ENCODE measurements around the gene PPARG. TPM values are rescaled to one million over a fixed set of nuclear protein-coding genes. Genes with fewer than 3 reads are reported as not detected.

PPARG gene
- total RNA-seq, 1 experiment from 2014 or later, result not detected

GRCh38 chr3:12345584-12346494 is 57.0 kb downstream of the PPARG start:
- no peaks in the 10 kb centered on the region for H3K36me3 ChIP-seq (ENCODE audit: insufficient read depth, low read length)
- no peak overlapping the region for H3K27ac ChIP-seq (ENCODE audit: low read length)
- H3K4me2 ChIP-seq (ENCODE audit: low read depth, low read length, poor library complexity, severe bottlenecking), result no peak overlapping the region
- no peak for DNase-seq
- no peak overlapping the region for H3K9ac ChIP-seq (ENCODE audit: low read length)
- no peak overlapping the region for H2AFZ ChIP-seq (ENCODE audit: low read length)
- no peak overlapping the region for H3K4me3 ChIP-seq (ENCODE audit: low read length)
- H3K4me1 ChIP-seq (ENCODE audit: low read length), result no peaks in the 10 kb centered on the region
- no peaks in the 10 kb centered on the region for H3K9me2 ChIP-seq (replicated peaks; ENCODE audit: insufficient read depth, low read length)
- no peaks in the 10 kb centered on the region for H4K20me1 ChIP-seq (ENCODE audit: insufficient read depth, low read depth, low read length)
- H3K27me3 ChIP-seq (ENCODE audit: low read length), result no peaks in the 10 kb centered on the region
- H3K79me2 ChIP-seq (ENCODE audit: low read length), result no peaks in the 10 kb centered on the region
- H3K9me3 ChIP-seq (ENCODE audit: low read length), result no peaks in the 10 kb centered on the region

DNA sequence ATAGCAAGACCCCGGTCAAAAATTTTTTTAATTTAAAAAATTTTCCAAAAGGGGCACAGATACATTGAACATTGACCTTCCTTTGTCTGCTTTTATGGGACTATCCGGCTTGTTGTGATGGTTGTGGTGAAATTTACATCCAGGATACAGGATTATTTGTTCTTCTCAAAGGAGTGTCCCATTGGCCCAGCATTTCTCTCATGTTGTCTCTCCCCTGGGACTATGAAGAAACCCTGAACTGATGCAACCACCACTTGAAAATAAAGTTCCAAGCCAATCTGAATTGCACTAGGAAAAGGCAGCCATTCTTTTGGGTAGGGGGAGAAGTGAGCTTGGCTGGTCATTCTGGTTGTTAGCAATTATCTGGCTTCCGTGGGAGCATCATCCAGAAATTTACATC is 58.4 kb downstream of the PPARG start:
- H3K27me3 ChIP-seq (ENCODE audit: low read length), result no peaks in the 10 kb centered on the region
- no peaks in the 10 kb centered on the region for H3K36me3 ChIP-seq (ENCODE audit: insufficient read depth, low read length)
- no peaks in the 10 kb centered on the region for H3K4me1 ChIP-seq (ENCODE audit: low read length)
- H3K4me2 ChIP-seq (ENCODE audit: low read depth, low read length, poor library complexity, severe bottlenecking), result no peak overlapping the region
- no peaks in the 10 kb centered on the region for H4K20me1 ChIP-seq (ENCODE audit: insufficient read depth, low read depth, low read length)
- no peak overlapping the region for H3K4me3 ChIP-seq (ENCODE audit: low read length)
- no peaks in the 10 kb centered on the region for H3K9me2 ChIP-seq (replicated peaks; ENCODE audit: insufficient read depth, low read length)
- H3K27ac ChIP-seq (ENCODE audit: low read length), result no peak overlapping the region
- H2AFZ ChIP-seq (ENCODE audit: low read length), result no peak overlapping the region
- no peak for DNase-seq
- H3K9me3 ChIP-seq (ENCODE audit: low read length), result no peaks in the 10 kb centered on the region
- H3K79me2 ChIP-seq (ENCODE audit: low read length), result no peaks in the 10 kb centered on the region
- no peak overlapping the region for H3K9ac ChIP-seq (ENCODE audit: low read length)

GRCh38 chr3:12349895-12350811 is 61.3 kb downstream of the PPARG start:
- H3K27ac ChIP-seq (ENCODE audit: low read length), result no peak overlapping the region
- H2AFZ ChIP-seq (ENCODE audit: low read length), result no peak overlapping the region
- no peaks in the 10 kb centered on the region for H3K9me3 ChIP-seq (ENCODE audit: low read length)
- H3K27me3 ChIP-seq (ENCODE audit: low read length), result no peaks in the 10 kb centered on the region
- H3K36me3 ChIP-seq (ENCODE audit: insufficient read depth, low read length), result no peaks in the 10 kb centered on the region
- no peaks in the 10 kb centered on the region for H3K9me2 ChIP-seq (replicated peaks; ENCODE audit: insufficient read depth, low read length)
- H3K4me2 ChIP-seq (ENCODE audit: low read depth, low read length, poor library complexity, severe bottlenecking), result no peak overlapping the region
- H3K4me3 ChIP-seq (ENCODE audit: low read length), result no peak overlapping the region
- H3K4me1 ChIP-seq (ENCODE audit: low read length), result no peaks in the 10 kb centered on the region
- DNase-seq, result no peak
- H4K20me1 ChIP-seq (ENCODE audit: insufficient read depth, low read depth, low read length), result no peaks in the 10 kb centered on the region
- no peak overlapping the region for H3K9ac ChIP-seq (ENCODE audit: low read length)
- no peaks in the 10 kb centered on the region for H3K79me2 ChIP-seq (ENCODE audit: low read length)

DNA sequence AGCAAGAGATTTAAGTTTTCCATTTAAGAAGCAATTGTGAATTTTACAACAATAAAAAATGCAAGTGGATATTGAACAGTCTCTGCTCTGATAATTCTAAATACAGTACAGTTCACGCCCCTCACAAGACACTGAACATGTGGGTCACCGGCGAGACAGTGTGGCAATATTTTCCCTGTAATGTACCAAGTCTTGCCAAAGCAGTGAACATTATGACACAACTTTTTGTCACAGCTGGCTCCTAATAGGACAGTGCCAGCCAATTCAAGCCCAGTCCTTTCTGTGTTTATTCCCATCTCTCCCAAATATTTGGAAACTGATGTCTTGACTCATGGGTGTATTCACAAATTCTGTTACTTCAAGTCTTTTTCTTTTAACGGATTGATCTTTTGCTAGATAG is 62.3 kb downstream of the PPARG start:
- no peak overlapping the region for H2AFZ ChIP-seq (ENCODE audit: low read length)
- H4K20me1 ChIP-seq (ENCODE audit: insufficient read depth, low read depth, low read length), result no peaks in the 10 kb centered on the region
- H3K36me3 ChIP-seq (ENCODE audit: insufficient read depth, low read length), result no peaks in the 10 kb centered on the region
- H3K27ac ChIP-seq (ENCODE audit: low read length), result no peak overlapping the region
- no peaks in the 10 kb centered on the region for H3K9me3 ChIP-seq (ENCODE audit: low read length)
- no peaks in the 10 kb centered on the region for H3K79me2 ChIP-seq (ENCODE audit: low read length)
- H3K4me2 ChIP-seq (ENCODE audit: low read depth, low read length, poor library complexity, severe bottlenecking), result no peak overlapping the region
- no peak overlapping the region for H3K9ac ChIP-seq (ENCODE audit: low read length)
- H3K9me2 ChIP-seq (replicated peaks; ENCODE audit: insufficient read depth, low read length), result no peaks in the 10 kb centered on the region
- no peaks in the 10 kb centered on the region for H3K4me1 ChIP-seq (ENCODE audit: low read length)
- no peak overlapping the region for H3K4me3 ChIP-seq (ENCODE audit: low read length)
- H3K27me3 ChIP-seq (ENCODE audit: low read length), result no peaks in the 10 kb centered on the region
- no peak for DNase-seq

GRCh38 chr3:12352253-12352652 is 63.4 kb downstream of the PPARG start:
- Histone ChIP-seq H3K79me2 (ENCODE audit: low read length) (no peaks in the 10 kb centered on the region), H3K4me1 (ENCODE audit: low read length) (no peaks in the 10 kb centered on the region), H4K20me1 (ENCODE audit: insufficient read depth, low read depth, low read length) (no peaks in the 10 kb centered on the region), H3K9me3 (ENCODE audit: low read length) (no peaks in the 10 kb centered on the region), H3K9me2 (replicated peaks; ENCODE audit: insufficient read depth, low read length) (no peaks in the 10 kb centered on the region), H3K27me3 (ENCODE audit: low read length) (no peaks in the 10 kb centered on the region), H3K27ac (ENCODE audit: low read length) (no peak overlapping the region), H3K9ac (ENCODE audit: low read length) (no peak overlapping the region), H3K4me3 (ENCODE audit: low read length) (no peak overlapping the region), H3K36me3 (ENCODE audit: insufficient read depth, low read length) (no peaks in the 10 kb centered on the region), H3K4me2 (ENCODE audit: low read depth, low read length, poor library complexity, severe bottlenecking) (no peak overlapping the region), H2AFZ (ENCODE audit: low read length) (no peak overlapping the region)
- DNase-seq, result no peak

DNA sequence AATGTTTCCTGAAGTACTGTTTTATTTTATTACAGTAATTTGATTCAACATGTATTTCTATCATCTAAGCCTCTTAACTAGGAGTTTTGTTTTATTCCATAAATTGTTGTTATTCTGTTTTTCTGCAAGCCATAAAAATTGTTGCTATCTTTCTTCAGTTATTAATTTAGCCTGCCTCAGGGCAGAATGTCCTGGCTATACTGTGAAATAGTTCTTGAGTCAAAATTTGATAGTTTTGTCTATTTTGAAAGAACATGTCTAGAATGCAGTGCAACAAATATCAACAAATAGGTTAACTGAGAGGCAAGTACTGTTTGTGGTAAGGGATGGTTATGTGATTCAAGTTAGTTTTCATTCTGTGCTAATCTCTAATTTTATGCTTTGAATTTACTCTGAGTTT is 63.9 kb downstream of the PPARG start:
- H3K79me2 ChIP-seq (ENCODE audit: low read length), result no peaks in the 10 kb centered on the region
- DNase-seq, result no peak
- H3K27ac ChIP-seq (ENCODE audit: low read length), result no peak overlapping the region
- no peaks in the 10 kb centered on the region for H3K36me3 ChIP-seq (ENCODE audit: insufficient read depth, low read length)
- no peaks in the 10 kb centered on the region for H3K9me3 ChIP-seq (ENCODE audit: low read length)
- no peak overlapping the region for H3K9ac ChIP-seq (ENCODE audit: low read length)
- no peaks in the 10 kb centered on the region for H3K9me2 ChIP-seq (replicated peaks; ENCODE audit: insufficient read depth, low read length)
- H2AFZ ChIP-seq (ENCODE audit: low read length), result no peak overlapping the region
- H3K4me1 ChIP-seq (ENCODE audit: low read length), result no peaks in the 10 kb centered on the region
- H4K20me1 ChIP-seq (ENCODE audit: insufficient read depth, low read depth, low read length), result no peaks in the 10 kb centered on the region
- H3K4me2 ChIP-seq (ENCODE audit: low read depth, low read length, poor library complexity, severe bottlenecking), result no peak overlapping the region
- no peak overlapping the region for H3K4me3 ChIP-seq (ENCODE audit: low read length)
- no peaks in the 10 kb centered on the region for H3K27me3 ChIP-seq (ENCODE audit: low read length)

DNA sequence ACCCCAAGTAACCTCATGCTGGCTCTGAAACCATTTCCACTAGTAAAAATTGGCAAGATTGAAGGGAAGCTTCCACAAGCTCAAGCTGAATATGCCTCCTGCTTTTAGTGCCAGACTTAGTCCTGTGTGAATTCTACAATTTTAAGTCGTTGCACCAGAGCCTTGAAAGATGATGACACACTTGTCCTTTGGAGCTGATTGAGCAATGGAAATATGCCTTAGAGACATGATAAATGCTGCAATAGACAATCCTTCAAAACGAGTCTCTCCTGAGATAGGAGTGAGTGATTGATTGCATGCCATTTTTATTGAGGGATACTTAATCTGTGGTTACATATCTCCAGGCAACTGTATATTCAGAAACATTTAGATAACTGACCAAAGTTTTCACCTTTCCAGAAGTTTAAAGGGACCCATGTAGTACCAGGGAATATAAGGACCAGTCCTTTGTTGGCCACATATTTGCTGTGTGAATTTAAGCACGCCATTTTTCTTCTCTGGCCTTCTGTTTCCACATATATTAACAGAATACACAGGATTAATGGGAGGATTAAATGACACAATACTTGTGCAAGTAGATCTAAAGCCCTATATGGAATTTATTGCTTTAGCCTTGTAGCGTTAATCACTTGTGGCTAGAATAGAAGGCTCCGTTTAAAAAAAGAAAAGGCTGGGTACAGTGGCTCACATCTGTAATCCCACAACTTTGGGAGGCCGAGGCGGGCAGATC is 65.1 kb downstream of the PPARG start:
- Histone ChIP-seq H4K20me1 (ENCODE audit: insufficient read depth, low read depth, low read length) (no peaks in the 10 kb centered on the region), H3K27ac (ENCODE audit: low read length) (no peak overlapping the region), H3K9me3 (ENCODE audit: low read length) (no peaks in the 10 kb centered on the region), H3K9ac (ENCODE audit: low read length) (no peak overlapping the region), H3K27me3 (ENCODE audit: low read length) (no peaks in the 10 kb centered on the region), H3K36me3 (ENCODE audit: insufficient read depth, low read length) (no peaks in the 10 kb centered on the region), H2AFZ (ENCODE audit: low read length) (no peak overlapping the region), H3K9me2 (replicated peaks; ENCODE audit: insufficient read depth, low read length) (no peaks in the 10 kb centered on the region), H3K4me2 (ENCODE audit: low read depth, low read length, poor library complexity, severe bottlenecking) (no peak overlapping the region), H3K79me2 (ENCODE audit: low read length) (no peaks in the 10 kb centered on the region), H3K4me1 (ENCODE audit: low read length) (no peaks in the 10 kb centered on the region), H3K4me3 (ENCODE audit: low read length) (no peak overlapping the region)
- DNase-seq, result no peak

DNA sequence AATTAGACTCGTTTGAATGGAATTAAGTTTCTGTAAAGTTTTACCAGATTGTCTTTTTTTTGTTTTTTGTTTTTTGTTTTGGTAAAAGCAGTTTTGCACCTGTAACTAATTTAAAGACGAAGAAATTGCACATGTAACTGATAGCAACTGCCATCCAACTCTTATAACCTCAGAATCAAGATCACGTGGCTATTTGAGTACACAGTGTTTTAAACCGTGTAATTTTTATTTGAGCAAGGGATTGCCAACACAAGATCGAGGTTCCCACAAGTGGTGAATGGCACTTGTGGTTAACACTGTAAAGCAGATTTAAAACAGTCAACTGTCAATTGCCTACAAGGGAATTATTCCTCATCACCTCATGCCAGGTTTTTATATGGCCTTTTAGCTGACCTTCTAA is 67.3 kb downstream of the PPARG start:
- H3K27me3 ChIP-seq (ENCODE audit: low read length), result no peaks in the 10 kb centered on the region
- no peaks in the 10 kb centered on the region for H4K20me1 ChIP-seq (ENCODE audit: insufficient read depth, low read depth, low read length)
- no peak overlapping the region for H3K27ac ChIP-seq (ENCODE audit: low read length)
- H2AFZ ChIP-seq (ENCODE audit: low read length), result no peak overlapping the region
- H3K79me2 ChIP-seq (ENCODE audit: low read length), result no peaks in the 10 kb centered on the region
- H3K9me2 ChIP-seq (replicated peaks; ENCODE audit: insufficient read depth, low read length), result no peaks in the 10 kb centered on the region
- no peak overlapping the region for H3K9ac ChIP-seq (ENCODE audit: low read length)
- no peak overlapping the region for H3K4me2 ChIP-seq (ENCODE audit: low read depth, low read length, poor library complexity, severe bottlenecking)
- H3K9me3 ChIP-seq (ENCODE audit: low read length), result no peaks in the 10 kb centered on the region
- no peaks in the 10 kb centered on the region for H3K4me1 ChIP-seq (ENCODE audit: low read length)
- H3K4me3 ChIP-seq (ENCODE audit: low read length), result no peak overlapping the region
- no peak for DNase-seq
- no peaks in the 10 kb centered on the region for H3K36me3 ChIP-seq (ENCODE audit: insufficient read depth, low read length)
